Embryonic facial prominence (tissue), 1 donor: ENCODE data around the gene THRSP.
A peak's percentile ranks its signal among the peaks of the same experiment; 100 is the strongest.
"Not testable (repeated sequence)": the region's sequence is repeated elsewhere in the genome, so short reads cannot be mapped to it uniquely, and the experiment has no call there.

Experiments used
- DNase-seq: peaks from one replicate; pipeline ENCODE4 v3.0.0-alpha.2; 2016; ENCODE audit errors: extremely low spot score

Gene THRSP, protein sequence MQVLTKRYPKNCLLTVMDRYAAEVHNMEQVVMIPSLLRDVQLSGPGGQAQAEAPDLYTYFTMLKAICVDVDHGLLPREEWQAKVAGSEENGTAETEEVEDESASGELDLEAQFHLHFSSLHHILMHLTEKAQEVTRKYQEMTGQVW

DNA sequence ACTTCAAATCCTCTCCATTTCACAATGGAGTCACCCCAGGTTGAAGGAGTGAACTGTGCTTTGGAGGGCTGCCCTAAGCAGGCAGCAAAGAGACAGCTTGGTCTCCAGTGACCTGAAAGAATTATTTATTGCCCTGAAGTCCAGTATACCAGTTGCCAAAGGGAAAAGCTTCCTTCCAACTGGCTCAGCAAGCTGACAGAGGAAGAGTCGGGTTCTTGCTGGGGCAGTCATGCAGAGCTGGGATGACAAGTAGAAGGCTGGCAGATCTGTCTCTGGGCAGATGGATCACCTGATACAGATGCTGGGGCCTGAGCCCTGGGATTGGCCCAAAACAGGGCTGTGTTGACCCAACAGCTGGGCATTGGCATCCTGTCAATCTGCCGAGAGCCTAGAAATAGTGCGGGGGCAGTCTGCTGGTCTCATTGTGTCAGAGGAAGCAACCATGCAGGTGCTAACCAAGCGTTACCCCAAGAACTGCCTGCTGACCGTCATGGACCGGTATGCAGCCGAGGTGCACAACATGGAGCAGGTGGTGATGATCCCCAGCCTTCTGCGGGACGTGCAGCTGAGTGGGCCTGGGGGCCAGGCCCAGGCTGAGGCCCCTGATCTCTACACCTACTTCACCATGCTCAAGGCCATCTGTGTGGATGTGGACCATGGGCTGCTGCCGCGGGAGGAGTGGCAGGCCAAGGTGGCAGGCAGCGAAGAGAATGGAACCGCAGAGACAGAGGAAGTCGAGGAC is at the start of gene THRSP:
Gene THRSP, plus strand, starts transcription at position 422 of the 742 bp plus-strand sequence. Its CDS starts 21 bp downstream, at position 443.
- no peak for DNase-seq

DNA sequence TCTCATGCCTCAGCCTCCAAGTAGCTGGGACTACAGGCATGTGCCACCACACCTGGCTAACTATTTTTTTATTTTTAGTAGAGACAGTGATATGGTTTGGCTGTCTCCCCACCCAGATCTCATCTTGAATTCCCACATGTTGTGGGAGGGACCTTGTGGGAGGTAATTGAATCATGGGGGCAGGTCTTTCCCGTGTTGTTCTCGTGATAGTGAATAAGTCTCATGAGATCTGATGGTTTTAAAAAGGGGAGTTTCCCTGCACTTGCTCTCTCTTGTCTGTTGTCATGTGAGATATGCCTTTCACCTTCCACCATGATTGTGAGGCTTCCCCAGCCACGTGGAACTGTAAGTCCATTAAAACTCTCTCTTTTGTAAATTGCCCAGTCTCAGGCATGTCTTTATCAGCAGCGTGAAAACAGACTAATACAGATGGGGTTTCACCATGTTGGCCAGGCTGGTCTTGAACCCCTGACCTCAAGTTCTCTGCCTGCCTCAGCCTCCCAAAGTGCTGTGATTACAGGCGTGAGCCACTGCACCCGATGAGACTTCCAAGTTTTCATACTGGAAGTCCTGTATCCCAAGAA is 48.6 kb upstream of the THRSP start:
- DNase-seq, result not testable (repeated sequence)

DNA sequence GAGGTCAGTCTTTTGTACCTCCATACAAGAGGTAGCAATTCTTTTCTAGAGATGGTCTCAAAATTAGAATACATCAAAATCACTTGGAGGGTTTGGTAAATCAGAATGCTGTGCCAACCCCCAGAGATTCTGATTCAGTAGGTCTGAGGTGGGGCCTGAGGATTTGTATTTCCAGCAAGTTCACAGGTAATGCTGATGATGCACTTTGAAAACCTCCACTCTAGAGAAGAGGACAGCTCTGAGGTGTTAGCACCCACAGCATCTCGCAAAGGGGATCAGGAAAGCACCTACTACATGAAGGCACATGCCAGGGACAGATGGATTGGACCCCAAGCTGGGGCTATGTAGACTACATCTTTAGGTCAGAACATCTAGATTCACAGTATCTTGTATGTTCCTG is 47.8 kb upstream of the THRSP start:
- no peak for DNase-seq

DNA sequence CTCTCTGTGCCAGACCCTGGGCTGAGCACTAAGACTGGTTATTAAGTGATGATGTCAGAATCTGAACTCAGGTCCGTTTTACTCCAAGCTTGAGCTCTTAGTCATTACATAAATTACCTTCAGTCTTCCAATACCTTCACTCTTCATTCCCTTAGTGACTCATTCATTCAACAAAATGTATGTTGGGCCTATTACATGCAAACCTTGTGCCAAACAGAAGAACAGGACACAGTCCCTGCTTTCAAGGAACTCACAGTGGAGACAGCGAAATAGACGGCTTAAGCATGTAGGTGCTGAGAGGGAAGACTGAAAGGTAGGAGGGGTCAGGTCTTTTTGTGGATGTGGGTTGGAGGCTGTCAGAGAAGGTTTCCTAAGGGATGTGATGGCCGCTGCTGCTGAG is 43.9 kb upstream of the THRSP start:
- no peak for DNase-seq

DNA sequence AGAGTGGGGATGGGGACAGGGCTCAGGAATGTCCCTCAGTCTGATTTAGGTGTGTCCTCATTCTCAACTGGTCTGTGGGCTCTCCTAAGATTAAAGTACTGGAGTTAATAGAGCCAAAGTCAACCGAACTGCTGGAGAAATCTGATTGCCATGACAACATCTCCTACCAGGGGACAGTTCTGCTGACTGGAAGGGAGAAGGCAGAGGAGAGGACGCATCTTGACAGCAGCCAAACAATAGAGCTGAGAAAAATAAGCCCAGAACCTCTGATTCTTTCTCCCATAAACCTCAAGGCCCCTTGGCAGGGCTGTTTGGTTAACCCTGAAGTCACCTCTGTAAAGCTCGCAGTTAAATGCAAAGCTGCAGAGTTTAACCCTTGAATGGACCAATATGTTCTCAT is 43.4 kb upstream of the THRSP start:
- no peak for DNase-seq

DNA sequence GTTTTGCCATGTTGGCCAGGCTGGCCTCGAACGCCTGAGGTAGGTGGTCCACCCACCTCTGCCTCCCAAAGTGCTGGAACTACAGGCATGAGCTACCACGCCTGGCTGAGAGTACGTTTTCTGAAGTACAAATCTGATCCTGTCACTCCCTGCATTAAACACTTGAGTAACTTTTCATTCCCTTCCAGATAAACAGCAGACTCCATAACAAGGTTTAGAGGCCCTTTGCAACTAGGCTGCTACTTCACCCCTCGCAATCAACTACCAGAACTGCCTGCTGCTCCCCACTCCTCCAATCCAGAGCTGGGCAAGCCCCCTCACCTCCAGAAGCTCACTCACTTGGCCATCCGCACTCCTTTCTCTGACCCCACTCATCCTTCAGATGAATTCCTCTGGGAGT is 42.0 kb upstream of the THRSP start:
- no peak for DNase-seq

DNA sequence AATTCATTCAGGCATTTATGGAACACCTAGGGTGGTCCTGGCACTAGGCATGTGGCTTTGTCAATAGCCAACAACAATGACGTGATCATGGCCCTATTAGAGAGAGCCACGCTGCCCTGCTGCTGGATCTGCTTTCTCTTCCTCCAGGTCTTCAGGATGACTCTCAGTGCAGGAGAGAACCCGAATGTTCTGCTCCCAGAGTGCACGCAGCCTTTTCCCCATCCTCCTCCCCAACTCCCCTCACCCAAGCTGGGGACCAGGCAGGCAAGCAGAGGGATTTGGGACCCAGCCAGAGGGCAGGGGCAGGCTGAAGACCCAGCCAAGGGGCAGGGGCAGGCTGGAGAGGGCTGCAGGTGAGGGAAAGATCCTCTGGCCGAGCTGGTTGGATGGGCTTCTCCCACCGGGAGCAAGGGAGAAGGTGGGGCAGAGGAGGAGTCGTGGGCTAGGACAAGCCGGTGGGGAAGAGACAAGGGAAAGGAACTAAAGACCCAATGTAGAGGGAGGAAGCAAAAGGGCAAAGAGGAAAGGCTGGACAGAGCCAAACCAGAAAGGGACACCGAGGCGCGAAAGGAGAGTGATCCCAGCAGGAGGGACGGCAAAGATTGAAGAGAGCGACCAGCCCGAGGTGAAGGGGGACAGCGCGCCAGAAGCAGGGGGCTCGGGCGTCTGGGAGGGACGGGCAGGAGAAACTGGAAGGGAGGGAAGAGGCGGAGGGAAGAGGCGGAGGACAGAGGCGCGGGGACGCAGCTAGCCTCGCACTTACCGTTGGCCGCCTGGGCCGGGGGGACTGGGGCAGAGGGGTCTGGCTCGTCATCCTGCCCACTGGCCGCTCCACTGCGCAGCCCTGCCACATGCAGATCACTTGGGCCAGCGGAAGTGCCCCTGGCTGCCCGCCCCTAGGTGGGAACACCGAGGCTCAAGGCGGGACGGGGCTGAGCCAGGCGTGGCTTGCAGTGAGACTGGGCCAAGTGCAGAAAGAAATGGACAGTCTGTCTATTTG is 41.0 kb upstream of the THRSP start, which contains the start of gene KCTD14:
Gene KCTD14, minus strand, starts transcription at position 880 of the 1,000 bp plus-strand sequence. Its CDS starts 27 bp downstream, at position 853.
- DNase-seq, result peak; percentile 57

DNA sequence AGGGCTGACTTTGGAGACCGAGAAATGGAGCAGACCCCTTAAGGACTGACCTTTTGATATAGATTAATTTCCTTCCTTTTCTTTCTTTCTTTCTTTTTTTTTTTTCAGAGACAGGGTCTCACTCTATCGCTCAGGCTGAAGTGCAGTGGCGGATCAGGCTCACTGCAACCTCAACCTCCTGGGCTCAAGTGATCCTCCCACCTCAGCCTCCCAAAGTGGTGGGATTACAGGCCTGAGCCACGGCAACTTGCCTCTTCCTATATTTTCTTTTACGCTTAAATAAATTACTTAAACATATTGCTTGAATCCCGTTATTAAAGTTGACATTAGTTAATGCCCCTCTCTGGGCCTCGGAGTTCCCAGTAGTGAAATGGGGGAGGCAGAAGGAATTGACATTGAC is 40.2 kb upstream of the THRSP start:
- DNase-seq, result no peak

DNA sequence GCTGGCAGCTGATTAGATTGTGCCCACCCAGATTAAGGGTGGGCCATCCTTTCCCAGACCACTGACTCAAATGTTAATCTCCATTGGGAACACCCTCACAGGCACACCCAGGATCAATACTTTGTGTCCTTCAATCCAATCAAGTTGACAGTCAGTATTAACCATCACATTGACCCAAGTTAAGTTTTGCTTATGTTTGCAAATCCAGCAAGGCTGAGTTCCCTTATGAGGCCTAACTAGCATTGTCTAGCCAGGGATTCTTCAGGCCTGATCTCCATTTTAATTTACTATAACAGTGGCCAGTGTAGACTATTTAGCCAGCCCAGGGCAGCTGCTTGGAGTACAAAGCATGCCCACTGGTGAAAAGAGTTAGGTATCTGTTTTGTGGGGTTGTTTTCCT is 38.3 kb upstream of the THRSP start:
- no peak for DNase-seq

DNA sequence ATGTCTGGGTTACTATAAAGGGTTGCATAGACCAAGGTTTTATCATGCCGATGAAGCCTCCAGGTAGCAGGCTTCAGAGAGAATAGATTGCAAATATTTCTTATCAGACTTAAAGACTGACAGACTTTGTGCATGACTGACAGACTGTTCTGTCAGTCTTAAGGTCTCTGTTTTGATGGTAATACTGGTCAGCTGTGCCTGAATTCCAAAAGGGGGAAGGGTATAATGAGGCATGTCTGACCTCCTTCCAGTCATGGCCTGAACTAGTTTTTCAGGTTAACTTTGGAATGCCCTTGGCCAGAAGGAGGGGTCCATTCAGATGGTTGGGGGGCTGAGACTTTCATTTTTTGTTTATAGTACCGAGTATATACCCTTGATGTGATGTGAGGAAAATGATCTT is 35.9 kb upstream of the THRSP start:
- DNase-seq, result no peak

DNA sequence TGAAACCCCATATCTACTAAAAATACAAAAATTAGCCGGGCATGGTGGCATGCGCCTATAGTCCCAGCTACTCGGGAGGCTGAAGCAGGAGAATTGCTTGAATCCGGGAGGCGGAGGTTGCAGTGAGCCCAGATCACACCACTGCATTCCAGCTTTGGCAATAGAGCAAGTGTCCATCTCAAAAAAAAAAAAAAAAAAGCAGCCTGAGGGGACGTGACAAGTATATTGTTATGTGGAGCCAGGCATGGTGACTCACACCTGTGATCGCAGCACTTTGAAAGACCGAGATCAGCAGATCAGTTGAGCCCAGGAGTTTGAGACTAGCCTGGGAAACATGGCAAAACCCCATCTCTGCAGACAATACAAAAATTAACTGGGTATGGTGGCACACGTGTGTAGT is 35.2 kb upstream of the THRSP start:
- not testable (repeated sequence) for DNase-seq

DNA sequence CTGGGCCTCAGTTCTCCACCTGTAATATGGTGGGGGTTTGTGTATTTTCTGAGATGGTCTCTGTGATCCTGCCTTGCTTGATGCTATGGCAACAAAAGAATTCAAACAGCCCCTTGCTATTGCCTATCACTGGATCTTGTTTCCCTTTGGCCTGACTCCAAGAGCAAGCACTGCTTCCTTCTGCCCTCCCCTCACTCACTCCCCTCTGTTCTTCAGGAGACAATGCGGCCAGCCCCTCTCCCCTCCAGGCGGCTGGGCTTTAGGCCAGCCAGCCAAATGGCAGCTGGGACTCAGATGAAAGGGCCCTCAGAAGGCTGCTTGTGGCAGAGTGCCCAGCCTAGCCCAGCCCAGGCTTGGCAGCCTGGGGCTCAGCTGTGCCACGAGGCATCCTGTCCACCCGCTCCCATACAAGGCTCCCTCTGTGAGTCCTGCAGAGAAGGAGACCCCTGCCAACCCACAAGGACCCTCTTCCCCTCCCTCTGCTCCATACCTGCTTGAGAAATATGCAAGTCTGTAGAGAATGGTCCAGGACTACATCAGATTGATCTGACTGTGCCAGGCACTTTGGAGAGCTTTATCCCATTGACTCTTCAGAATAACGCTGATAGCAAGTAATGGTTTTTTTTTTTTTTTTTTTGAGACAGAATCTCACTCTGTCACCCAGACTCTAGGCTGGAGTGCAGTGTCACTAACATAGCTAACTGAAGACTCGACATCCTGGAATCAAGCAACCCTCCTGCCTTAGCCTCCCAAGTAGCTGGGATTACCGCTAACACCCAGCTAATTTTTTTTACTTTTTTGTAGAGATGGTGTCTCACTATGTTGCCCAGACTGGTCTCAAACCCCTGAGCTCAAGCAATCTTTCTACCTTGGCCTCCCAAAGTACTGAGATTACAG is 33.0 kb upstream of the THRSP start:
- peak; percentile 94 for DNase-seq

DNA sequence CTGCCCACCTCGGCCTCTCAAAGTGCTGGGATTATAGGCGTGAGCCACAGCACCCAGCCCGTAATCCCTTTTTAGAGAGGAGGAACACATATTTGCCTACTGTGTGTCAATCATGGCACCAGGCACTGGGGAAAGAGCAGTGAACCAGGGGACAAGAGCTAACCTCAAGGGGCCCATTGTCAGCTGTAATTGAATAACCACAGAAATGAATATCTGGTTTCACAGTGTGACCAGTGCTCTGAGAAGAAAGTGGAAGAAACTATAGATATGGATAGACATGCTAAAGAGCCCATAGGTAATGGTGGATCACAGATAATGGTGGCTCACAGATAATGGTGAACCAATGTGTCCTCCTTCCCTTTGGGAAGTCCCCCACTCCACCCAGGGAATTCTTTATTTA is 32.0 kb upstream of the THRSP start:
- DNase-seq, result no peak

DNA sequence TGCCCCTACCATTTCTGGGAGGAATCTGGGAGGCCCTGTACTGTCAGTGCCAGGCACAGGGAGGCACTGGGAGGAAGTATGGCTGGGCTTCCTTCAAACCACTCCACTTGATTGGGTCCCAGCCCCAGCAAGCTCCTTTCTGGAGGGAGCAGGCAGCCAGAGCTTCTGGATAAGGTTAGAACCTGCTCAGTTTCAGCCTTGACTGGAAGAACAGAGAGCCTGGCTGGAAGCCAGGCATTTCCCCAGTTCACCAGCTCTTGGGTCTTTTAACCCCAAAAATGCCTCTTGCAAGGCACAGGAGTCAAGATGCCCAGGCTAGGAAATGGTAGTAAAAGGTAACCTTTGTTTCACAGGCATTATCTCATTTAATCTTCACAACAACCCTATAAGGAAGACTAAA is 31.6 kb upstream of the THRSP start:
- DNase-seq, result no peak

DNA sequence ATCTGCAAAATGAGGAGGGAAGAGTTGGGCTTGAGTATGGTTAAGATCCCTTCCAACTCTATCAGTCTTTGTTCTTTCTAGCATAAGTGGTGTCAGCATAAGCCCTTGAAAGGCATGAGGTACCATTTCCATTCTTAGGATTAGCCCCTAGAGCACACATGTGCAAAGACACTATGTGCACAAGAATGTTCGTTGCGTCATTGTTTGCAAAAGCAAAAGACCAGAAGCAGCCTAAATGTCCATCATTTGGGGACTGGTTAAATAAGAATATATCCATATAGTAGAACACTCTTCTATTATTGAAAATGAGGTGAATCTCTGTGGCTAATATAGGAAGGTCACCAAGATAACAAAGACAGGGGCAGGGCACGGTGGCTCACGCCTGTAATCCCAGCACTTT is 30.6 kb upstream of the THRSP start:
- no peak for DNase-seq

DNA sequence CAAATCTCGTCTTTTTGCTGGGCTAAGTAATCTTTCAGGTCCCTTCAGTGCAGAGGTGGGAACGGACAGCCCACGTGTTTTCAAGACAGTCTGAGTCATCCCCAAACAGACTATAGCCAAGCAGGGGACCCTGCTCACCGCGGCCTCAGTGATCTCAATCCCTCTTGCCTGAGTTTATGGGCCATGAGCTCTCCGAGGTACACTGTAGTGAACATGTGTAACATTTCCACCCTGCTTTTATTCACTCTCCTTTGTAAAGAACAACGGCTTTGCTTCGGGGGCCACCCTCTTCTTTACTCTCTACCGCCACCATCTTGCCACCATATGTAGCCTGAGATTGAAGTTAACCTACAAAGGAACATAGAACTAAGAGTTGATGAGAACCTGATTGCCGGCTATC is 29.0 kb upstream of the THRSP start:
- DNase-seq, result no peak

DNA sequence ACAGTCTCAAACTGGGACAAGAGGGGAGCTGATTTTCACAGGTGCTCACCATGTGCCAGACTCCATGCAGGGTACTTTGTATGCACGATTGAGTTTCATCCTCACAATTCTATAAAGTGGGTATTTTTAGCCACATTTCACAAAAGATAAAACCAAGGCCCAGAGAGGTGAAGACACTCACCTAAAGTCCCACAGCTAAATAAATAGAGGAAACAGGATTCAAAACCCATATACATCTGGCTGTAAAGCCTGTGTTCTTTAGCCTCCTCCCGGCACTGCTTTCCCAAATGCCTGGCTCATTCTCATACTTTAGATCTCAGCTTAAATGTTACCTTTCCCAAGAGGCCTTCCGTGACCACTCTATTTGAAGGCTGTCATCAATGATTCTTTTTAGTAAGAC is 27.3 kb upstream of the THRSP start:
- no peak for DNase-seq

DNA sequence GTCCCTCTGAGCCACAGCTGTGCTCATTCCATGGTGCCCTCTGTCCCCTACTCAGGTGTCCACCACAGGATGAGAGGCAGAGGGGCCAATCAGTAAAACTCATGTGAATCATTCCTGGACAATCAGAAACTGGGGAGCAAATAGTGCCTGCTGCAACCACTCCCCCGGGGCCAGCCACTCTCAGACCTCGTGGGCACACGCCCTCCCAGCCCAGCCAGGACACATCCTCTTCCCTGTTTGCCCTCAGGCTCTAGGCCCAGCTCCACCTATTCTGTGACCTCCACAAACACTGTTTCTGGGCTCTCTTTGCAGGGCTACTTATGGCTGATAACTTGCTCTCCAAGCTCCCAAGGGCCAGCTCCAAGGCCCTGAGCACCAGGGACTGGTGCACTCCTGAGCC is 26.6 kb upstream of the THRSP start:
- DNase-seq, result no peak

DNA sequence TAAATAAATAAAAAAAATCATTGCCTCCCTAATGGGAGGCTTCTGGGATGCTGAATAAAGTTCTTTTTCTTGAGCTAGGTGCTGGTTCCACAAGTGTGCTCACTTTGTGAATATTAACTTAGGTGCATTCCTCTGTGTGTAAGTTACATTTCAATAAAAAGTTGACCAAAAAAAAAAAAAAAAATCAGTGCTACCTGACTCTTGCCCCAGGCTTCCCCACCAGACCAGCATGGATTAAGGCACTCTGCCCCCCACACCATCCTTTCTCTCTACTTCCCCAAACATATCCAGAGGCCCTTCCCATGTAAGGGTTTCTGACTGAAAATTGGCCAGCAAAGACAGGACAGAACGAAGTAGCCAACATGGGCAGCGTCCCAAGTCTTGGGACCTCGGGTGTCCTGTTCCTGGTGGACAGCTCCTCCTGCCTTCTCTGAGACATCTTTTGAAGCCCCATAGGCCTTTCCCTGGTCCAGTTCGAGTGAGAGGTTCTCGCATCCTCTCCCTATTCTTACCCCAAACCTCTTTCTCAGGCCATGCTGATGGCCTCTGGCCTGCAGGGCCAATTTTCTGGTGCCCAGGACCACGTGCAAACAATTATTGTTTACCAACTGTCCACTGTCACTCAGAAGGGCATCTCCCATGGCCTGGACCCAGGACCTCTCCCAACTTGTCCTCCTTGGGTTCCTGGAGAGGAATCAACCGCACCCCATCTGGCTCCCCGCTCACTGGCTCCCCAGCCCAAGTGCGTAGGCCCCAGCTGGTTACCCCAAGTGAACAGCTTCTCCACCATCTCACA is 25.6 kb upstream of the THRSP start:
- DNase-seq, result no peak

DNA sequence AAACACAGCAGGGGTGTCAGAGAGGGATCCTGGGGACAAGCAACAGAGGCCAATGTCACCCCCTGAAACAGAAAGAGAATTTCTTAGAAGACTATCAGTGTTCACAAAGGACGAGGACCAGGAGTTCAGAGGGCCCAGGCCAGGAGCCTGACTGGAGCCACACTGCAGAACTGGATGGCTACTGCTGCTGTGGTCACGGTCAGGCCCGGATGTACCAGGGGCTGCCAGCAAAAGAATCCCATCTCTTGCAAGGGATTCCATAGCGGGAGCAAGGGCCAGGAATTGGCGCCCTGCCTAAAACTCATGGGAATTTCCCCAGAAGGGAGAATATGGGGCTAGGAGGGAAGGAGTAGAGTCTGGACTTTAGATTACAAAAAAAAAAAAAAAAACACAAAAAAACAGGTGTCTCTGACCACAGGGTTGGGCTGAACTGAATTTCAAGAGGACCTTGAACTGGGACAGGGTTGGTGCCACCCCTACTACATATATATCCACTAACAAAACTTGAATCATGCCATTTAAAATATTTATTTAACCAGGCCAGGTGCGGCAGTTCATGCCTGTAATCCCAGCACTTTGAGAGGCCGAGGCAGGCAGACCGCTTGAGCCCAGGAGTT is 24.9 kb upstream of the THRSP start:
- DNase-seq, result no peak
